NCI-H1694 (cell line): ENCODE results near the gene FAM53A.
"Not testable (repeated sequence)": the region's sequence is repeated elsewhere in the genome, so short reads cannot be mapped to it uniquely, and the experiment has no call there.

Experiments
- DNase-seq: peaks from one replicate; lab custom pipeline; 2025; lab: John Stamatoyannopoulos, UW

The FAM53A gene

GRCh38 chr4:1717129-1718094 is 33.3 kb upstream of the FAM53A start:
- DNase-seq = no peak

- DNase-seq = no peak
Measured at GRCh38 chr4:1716065-1716945, 32.2 kb upstream of the FAM53A start.

GRCh38 chr4:1715002-1715758 is 31.1 kb upstream of the FAM53A start:
- no peak for DNase-seq

- no peak for DNase-seq
Measured at GRCh38 chr4:1714303-1715001, 30.3 kb upstream of the FAM53A start.

- DNase-seq = no peak
Measured at GRCh38 chr4:1713003-1713851, 29.1 kb upstream of the FAM53A start.

GRCh38 chr4:1712216-1713002 is 28.3 kb upstream of the FAM53A start, which contains the start of gene SLBP:
Gene SLBP, minus strand, starts transcription at chr4:1712319. Its CDS starts 131 bp downstream, at chr4:1712188.
- DNase-seq = peak; percentile 81

GRCh38 chr4:1711571-1712215 is 27.6 kb upstream of the FAM53A start:
- no peak for DNase-seq

- no peak for DNase-seq
Measured at GRCh38 chr4:1711055-1711570, 27.0 kb upstream of the FAM53A start.

GRCh38 chr4:1708581-1708980 is 24.5 kb upstream of the FAM53A start:
- no peak for DNase-seq

GRCh38 chr4:1706358-1706757 is 22.2 kb upstream of the FAM53A start:
- DNase-seq = no peak

- DNase-seq = no peak
Measured at GRCh38 chr4:1705732-1706131, 21.6 kb upstream of the FAM53A start.

- DNase-seq = no peak
Measured at GRCh38 chr4:1703867-1704266, 19.8 kb upstream of the FAM53A start.

GRCh38 chr4:1701671-1702070 is 17.6 kb upstream of the FAM53A start:
- DNase-seq = not testable (repeated sequence)

- no peak for DNase-seq
Measured at GRCh38 chr4:1695913-1696312, 11.8 kb upstream of the FAM53A start.

GRCh38 chr4:1693131-1693896 is 9.2 kb upstream of the FAM53A start:
- peak; percentile 45 for DNase-seq

- DNase-seq = no peak
Measured at GRCh38 chr4:1691737-1692373, 7.7 kb upstream of the FAM53A start.

GRCh38 chr4:1690698-1691097 is 6.6 kb upstream of the FAM53A start:
- DNase-seq = no peak
